Measurements from ENCODE around the gene ZNF554. TPM values are rescaled to one million over a fixed set of nuclear protein-coding genes. Genes with fewer than 3 reads are reported as not detected.

Gene ZNF554
- total and polyA plus RNA-seq, 2 of the 8 experiments (the other 6 are each of a cell fraction or from before 2014, with no cell fraction given) = 1.8 to 5.7 TPM

GRCh38 chr19:2854849-2855248, 35.2 kb downstream of the ZNF554 start (continued):
- TF ChIP-seq CHD7 (IDR thresholded peaks at IDR 0.05; ENCODE audit: insufficient replicate concordance, low read length) (no peak), MAFK (IDR thresholded peaks at IDR 0.05; ENCODE audit: low read depth, low read length) (no peak), EZH2 (IDR thresholded peaks at IDR 0.05; ENCODE audit: low read depth, low read length, severe bottlenecking) (no peak)
